GM12865 (cell line): Measurements from ENCODE around the gene RUNDC1.

Experiments
- DNase-seq: peaks from one replicate; pipeline ENCODE4 v3.0.0; 2010; ENCODE audit warnings: low read depth
- H3K4me3 ChIP-seq: 2 replicates; pipeline ENCODE4 v1.5.1; 2011; ENCODE audit warnings: mild to moderate bottlenecking, low read depth, low read length, control low read depth
- TF ChIP-seq, protein P1 (sequence below): IDR thresholded peaks from 2 replicates; pipeline ENCODE4 v1.5.1; 2011; ENCODE audit warnings: low read length, control low read depth, low read depth, inconsistent platforms; ENCODE audit not compliant: insufficient read depth; ENCODE audit errors: missing control alignments

RUNDC1 gene

DNA sequence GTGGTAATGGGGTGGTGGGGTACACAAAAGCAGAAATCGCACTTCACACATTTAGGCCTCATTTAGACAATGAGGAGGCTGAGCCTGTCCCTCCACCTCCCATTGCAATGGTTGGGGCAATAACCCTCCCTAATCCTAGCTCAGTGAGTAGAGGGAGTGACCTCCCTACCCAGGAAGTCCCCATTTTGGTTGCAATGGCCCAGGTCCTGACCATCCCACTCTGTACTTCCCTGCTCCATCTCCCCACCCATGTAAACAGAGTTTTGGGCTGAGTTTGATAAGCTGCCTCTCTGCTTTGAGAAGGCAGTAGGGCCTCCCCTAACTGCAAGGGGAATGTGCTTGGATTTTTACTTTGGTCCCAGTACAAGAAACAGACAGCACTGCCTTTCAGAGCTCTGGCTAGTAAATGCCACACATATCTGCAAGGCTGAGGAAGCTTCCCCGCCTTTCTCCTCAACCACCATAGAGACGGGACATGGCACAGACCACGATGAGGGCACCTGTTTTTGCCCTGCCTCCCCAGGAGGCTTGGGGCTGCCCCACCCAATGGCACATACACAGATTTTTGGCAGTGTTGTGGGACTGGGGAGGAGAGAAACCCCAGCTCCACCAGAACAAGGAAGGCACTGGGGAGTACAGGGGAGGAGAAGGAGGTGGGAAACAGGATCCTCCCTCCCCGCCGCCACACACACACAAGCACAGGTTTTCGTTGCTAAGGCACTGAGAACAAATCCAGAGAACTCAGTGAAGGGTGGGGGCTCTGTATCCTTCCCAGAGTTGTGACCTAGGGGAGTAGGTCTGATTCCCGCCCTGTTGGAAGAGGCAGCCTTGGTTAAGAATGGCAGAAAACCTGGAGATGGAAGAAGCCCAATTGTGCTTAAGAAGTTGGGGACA lies 34.5 kb downstream of the RUNDC1 start:
- TF ChIP-seq, protein P1, sequence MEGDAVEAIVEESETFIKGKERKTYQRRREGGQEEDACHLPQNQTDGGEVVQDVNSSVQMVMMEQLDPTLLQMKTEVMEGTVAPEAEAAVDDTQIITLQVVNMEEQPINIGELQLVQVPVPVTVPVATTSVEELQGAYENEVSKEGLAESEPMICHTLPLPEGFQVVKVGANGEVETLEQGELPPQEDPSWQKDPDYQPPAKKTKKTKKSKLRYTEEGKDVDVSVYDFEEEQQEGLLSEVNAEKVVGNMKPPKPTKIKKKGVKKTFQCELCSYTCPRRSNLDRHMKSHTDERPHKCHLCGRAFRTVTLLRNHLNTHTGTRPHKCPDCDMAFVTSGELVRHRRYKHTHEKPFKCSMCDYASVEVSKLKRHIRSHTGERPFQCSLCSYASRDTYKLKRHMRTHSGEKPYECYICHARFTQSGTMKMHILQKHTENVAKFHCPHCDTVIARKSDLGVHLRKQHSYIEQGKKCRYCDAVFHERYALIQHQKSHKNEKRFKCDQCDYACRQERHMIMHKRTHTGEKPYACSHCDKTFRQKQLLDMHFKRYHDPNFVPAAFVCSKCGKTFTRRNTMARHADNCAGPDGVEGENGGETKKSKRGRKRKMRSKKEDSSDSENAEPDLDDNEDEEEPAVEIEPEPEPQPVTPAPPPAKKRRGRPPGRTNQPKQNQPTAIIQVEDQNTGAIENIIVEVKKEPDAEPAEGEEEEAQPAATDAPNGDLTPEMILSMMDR: no peak
- no peak for DNase-seq
- H3K4me3 ChIP-seq: no peak overlapping the region

DNA sequence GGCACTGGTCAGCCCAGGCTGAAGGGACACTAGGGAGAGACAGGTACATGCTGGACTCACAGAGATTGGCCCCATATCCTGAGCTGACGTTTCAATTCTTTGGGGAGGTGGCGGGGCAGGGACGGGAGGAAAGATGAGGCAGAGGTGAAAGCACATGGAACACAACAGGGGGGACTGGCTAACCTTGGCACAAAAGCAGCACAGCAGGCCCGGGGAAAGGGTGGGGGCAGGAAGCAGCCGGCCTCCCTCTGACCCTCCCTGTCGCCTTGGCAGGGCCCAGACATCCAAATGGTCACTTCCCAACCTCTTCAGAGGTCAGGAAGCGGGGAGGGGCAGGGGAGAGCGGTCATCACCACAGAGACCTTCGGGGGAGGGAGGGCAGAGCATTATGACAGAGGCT lies 35.2 kb downstream of the RUNDC1 start:
- TF ChIP-seq, protein P1: no peak
- no peak overlapping the region for H3K4me3 ChIP-seq
- no peak for DNase-seq

DNA sequence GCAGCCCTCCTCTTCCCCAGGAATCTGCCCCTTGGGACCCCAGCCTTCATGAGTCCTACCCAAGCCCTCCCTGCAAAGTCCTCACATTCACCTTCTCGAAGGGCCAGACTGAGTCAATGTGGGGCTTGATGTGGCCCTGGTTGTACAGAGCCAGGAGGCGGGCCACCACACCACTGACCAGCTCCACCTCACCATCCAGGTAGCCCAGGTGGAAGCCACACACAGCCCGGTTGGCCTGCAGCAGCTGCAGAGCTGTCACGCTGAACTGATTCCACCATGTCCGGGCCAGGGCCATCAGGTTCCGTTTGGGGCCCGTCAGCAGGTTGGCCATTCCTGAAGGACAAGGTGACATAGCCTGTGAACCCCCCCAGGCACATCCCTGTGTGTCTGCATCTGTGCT lies 35.9 kb downstream of the RUNDC1 start:
- H3K4me3 ChIP-seq: no peak overlapping the region
- TF ChIP-seq, protein P1: no peak
- DNase-seq: no peak

DNA sequence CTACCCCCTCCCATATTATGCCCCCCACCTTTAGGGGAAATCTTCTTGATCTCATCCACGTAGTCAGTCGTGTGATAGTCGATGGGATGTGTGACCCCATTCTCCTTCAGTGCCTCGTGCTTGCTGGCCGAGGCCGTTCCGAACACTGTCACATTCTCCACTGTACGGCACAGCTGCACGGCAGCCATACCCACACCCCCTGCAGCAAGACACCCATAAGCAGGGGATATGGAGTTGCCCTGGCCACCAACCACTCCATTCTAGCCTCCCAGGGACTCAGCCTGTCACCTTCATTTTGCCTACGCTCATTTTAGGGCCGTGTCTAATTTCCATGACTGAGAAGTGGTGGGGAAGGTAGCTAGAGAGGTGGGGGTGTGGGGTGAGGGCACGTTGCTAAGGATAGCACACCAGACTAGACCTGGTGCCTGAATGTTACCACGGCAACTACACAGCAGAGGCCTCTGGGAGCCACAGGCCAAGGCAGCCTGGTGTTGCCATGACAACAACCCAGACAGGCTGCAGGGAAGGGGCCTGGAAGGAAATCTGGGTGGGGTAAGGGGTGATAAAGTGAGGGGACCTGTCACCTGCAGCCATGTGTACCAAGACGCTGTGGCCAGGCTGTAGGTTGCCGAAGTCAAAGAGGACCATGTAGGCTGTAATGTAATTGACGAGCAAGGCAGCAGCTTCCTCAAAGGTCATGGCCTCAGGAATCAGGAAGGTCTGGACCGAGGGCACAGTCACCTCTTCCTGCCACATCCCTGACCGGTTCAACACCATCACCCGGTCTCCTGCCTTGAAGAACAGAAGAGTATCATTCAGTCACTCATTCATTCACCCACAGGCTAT lies 37.9 kb downstream of the RUNDC1 start:
- DNase-seq: peak; percentile 56
- TF ChIP-seq, protein P1: no peak
- H3K4me3 ChIP-seq: no peak overlapping the region

DNA sequence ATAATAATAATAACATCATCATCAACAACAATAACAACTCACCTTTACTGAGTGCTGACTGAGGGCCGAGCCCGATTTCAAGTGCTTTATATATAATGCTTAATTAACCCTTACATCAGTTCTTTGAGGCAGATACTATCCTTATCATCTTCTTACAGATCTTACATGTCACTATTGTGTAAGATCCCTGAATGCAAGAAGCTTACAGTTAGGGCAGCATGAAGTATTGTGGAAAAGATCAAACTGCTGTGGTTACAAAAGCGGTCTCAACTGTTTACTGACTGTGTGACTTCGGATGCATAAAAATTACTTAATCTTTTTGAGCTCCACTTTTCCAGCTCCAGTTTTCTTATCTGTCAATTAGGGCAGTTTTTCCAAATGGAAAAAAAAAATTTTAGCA lies 38.6 kb downstream of the RUNDC1 start:
- H3K4me3 ChIP-seq: no peak overlapping the region
- TF ChIP-seq, protein P1: no peak
- DNase-seq: no peak

DNA sequence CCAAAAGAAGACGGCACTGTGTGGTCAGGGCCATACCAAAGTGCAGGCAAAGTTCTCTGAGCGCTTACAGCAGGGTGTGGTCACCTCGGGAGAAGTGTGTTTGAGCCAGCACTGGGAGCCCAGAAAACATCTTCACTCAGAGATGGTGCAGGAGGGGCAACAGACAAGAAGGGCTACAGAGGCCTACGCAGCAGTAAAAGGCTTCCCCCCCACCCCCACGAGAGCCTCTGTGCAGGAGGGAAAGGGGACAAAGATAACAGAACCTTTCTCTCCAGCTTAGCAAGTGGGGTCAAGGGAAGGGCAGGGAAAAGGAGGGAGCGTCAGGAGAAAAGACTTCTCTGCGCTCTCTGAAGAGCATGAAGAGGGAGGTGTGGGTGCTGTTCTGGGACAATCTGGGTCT lies 39.1 kb downstream of the RUNDC1 start:
- H3K4me3 ChIP-seq: no peak overlapping the region
- no peak for DNase-seq

More for the DNA sequence above, 39.1 kb downstream of the RUNDC1 start:
- TF ChIP-seq, protein P1: no peak
